Measurements from ENCODE around the gene TAF1L. TPM values are rescaled to one million over a fixed set of nuclear protein-coding genes. Genes with fewer than 3 reads are reported as not detected.

Gene TAF1L, protein sequence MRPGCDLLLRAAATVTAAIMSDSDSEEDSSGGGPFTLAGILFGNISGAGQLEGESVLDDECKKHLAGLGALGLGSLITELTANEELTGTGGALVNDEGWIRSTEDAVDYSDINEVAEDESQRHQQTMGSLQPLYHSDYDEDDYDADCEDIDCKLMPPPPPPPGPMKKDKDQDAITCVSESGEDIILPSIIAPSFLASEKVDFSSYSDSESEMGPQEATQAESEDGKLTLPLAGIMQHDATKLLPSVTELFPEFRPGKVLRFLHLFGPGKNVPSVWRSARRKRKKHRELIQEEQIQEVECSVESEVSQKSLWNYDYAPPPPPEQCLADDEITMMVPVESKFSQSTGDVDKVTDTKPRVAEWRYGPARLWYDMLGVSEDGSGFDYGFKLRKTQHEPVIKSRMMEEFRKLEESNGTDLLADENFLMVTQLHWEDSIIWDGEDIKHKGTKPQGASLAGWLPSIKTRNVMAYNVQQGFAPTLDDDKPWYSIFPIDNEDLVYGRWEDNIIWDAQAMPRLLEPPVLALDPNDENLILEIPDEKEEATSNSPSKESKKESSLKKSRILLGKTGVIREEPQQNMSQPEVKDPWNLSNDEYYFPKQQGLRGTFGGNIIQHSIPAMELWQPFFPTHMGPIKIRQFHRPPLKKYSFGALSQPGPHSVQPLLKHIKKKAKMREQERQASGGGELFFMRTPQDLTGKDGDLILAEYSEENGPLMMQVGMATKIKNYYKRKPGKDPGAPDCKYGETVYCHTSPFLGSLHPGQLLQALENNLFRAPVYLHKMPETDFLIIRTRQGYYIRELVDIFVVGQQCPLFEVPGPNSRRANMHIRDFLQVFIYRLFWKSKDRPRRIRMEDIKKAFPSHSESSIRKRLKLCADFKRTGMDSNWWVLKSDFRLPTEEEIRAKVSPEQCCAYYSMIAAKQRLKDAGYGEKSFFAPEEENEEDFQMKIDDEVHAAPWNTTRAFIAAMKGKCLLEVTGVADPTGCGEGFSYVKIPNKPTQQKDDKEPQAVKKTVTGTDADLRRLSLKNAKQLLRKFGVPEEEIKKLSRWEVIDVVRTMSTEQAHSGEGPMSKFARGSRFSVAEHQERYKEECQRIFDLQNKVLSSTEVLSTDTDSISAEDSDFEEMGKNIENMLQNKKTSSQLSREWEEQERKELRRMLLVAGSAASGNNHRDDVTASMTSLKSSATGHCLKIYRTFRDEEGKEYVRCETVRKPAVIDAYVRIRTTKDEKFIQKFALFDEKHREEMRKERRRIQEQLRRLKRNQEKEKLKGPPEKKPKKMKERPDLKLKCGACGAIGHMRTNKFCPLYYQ (N-terminal part only)
- total RNA-seq (2022; extraction: Qiagen RNA extraction; ENCODE audit: low read depth) = 0.02 TPM in 1 of 5 replicates, not detected in the others

DNA sequence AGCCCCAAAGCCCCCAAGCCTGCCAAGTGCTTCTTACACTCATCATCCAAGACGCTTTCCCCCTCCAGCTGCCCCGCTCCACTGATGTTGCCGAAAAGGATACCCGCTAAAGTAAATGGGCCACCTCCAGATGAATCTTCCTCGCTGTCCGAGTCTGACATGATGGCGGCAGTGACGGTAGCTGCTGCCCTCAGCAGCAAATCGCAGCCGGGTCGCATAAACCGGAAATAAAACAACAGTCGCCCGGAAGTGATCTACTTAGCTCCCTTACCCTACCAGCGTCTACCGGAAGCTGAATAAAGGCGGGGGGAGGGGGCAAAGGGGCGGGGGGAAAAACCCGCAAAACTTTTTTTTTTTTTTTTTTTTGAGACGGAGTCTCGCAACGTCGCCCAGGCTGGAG lies at the start of gene TAF1L:
Gene TAF1L (minus strand): TSS at position 308 of the 400 bp plus-strand sequence. CDS start 90 bp downstream, at position 218.

Other genes starting within 250 kb of the TAF1L start
- gene RIGI, start 109.5 kb downstream of the TAF1L start, total RNA-seq (2022; extraction: Qiagen RNA extraction; ENCODE audit: low read depth) = 2.9 to 5.1 TPM (median 3.7 TPM) in 5 replicates
- gene SMIM27, start 83.3 kb downstream of the TAF1L start, total RNA-seq (2022; extraction: Qiagen RNA extraction; ENCODE audit: low read depth) = 11.5 to 15.6 TPM (median 14.5 TPM) in 5 replicates
- 9.3 to 16.8 TPM (median 13.2 TPM) in 5 replicates for gene TOPORS, start 83.1 kb downstream of the TAF1L start, total RNA-seq (2022; extraction: Qiagen RNA extraction; ENCODE audit: low read depth)
- 107 to 122 TPM (median 110 TPM) in 5 replicates for gene NDUFB6, start 62.5 kb downstream of the TAF1L start, total RNA-seq (2022; extraction: Qiagen RNA extraction; ENCODE audit: low read depth)
- not detected in 5 replicates for gene TMEM215, start 147.9 kb upstream of the TAF1L start, total RNA-seq (2022; extraction: Qiagen RNA extraction; ENCODE audit: low read depth)